ENCODE data around the gene AP4B1.

DNA sequence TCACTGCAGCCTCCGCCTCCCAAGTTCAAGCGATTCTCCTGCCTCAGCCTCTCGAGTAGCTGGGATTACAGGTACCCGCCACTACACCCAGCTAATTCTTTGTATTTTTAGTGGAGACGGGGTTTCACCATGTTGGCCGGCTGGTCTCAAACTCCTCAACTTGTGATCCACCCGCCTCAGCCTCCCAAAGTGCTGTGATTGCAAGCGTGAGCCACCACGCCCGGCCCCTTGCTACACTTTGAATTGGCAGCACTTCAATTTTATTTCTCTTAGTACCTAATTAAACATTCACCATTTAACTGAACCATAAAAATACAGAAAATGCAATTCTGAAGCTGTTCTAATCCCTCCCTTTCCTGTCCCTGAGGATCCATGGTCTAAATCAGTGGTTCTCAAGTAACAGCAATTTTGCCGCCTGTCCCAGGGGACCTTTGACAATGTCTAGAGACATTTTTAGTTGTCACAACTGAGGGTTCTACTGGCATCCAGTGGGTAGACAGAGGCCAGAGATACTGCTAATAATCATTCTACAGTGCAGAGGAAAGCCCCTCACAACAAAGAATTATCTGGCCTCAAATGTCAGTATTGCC lies 12.9 kb downstream of the AP4B1 start:
- TF ChIP-seq, protein P1, sequence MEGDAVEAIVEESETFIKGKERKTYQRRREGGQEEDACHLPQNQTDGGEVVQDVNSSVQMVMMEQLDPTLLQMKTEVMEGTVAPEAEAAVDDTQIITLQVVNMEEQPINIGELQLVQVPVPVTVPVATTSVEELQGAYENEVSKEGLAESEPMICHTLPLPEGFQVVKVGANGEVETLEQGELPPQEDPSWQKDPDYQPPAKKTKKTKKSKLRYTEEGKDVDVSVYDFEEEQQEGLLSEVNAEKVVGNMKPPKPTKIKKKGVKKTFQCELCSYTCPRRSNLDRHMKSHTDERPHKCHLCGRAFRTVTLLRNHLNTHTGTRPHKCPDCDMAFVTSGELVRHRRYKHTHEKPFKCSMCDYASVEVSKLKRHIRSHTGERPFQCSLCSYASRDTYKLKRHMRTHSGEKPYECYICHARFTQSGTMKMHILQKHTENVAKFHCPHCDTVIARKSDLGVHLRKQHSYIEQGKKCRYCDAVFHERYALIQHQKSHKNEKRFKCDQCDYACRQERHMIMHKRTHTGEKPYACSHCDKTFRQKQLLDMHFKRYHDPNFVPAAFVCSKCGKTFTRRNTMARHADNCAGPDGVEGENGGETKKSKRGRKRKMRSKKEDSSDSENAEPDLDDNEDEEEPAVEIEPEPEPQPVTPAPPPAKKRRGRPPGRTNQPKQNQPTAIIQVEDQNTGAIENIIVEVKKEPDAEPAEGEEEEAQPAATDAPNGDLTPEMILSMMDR (IDR thresholded peaks at IDR 0.05) = no peak
- TF ChIP-seq POLR2A (IDR thresholded peaks at IDR 0.05) = no peak

Measured in lower leg skin (tissue), 3 donors.